Central memory CD8-positive, alpha-beta T cell (primary cell): ENCODE data around the gene SEZ6.

ENCODE experiments used
- ATAC-seq: fragments of 150-1000 bp; cut with Tn5 transposase; replicated peaks from 2 replicates; pipeline ENCODE4 v1.10.0; 2022; ENCODE audit warnings: mild to moderate bottlenecking, moderate FRiP score, moderate number of reproducible peaks; ENCODE audit not compliant: poor library complexity, severe bottlenecking; ENCODE audit errors: extremely low read depth
- DNase-seq, 2 donors: peaks; one replicate each; pipeline ENCODE4 v3.0.0; 2021; ENCODE audit warnings: low spot score in 2 of 2
- H3K27ac Mint-ChIP-seq: one replicate; pipeline ENCODE4 v1.8.0; 2022; ENCODE audit warnings: low read depth, mild to moderate bottlenecking, moderate library complexity, mixed read lengths
- H3K27me3 Mint-ChIP-seq: one replicate; pipeline ENCODE4 v1.8.0; 2022; ENCODE audit warnings: mixed read lengths
- H3K36me3 Mint-ChIP-seq: one replicate; pipeline ENCODE4 v1.8.0; 2022; ENCODE audit warnings: mild to moderate bottlenecking, moderate library complexity, mixed read lengths; ENCODE audit not compliant: insufficient read depth
- H3K4me1 Mint-ChIP-seq: one replicate; pipeline ENCODE4 v1.8.0; 2022; ENCODE audit warnings: mixed read lengths
- H3K4me3 Mint-ChIP-seq: one replicate; pipeline ENCODE4 v1.8.0; 2022; ENCODE audit warnings: mild to moderate bottlenecking, moderate library complexity, mixed read lengths
- H3K9me3 Mint-ChIP-seq: one replicate; pipeline ENCODE4 v1.8.0; 2022; ENCODE audit warnings: mixed read lengths

Gene SEZ6, protein sequence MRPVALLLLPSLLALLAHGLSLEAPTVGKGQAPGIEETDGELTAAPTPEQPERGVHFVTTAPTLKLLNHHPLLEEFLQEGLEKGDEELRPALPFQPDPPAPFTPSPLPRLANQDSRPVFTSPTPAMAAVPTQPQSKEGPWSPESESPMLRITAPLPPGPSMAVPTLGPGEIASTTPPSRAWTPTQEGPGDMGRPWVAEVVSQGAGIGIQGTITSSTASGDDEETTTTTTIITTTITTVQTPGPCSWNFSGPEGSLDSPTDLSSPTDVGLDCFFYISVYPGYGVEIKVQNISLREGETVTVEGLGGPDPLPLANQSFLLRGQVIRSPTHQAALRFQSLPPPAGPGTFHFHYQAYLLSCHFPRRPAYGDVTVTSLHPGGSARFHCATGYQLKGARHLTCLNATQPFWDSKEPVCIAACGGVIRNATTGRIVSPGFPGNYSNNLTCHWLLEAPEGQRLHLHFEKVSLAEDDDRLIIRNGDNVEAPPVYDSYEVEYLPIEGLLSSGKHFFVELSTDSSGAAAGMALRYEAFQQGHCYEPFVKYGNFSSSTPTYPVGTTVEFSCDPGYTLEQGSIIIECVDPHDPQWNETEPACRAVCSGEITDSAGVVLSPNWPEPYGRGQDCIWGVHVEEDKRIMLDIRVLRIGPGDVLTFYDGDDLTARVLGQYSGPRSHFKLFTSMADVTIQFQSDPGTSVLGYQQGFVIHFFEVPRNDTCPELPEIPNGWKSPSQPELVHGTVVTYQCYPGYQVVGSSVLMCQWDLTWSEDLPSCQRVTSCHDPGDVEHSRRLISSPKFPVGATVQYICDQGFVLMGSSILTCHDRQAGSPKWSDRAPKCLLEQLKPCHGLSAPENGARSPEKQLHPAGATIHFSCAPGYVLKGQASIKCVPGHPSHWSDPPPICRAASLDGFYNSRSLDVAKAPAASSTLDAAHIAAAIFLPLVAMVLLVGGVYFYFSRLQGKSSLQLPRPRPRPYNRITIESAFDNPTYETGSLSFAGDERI

DNA sequence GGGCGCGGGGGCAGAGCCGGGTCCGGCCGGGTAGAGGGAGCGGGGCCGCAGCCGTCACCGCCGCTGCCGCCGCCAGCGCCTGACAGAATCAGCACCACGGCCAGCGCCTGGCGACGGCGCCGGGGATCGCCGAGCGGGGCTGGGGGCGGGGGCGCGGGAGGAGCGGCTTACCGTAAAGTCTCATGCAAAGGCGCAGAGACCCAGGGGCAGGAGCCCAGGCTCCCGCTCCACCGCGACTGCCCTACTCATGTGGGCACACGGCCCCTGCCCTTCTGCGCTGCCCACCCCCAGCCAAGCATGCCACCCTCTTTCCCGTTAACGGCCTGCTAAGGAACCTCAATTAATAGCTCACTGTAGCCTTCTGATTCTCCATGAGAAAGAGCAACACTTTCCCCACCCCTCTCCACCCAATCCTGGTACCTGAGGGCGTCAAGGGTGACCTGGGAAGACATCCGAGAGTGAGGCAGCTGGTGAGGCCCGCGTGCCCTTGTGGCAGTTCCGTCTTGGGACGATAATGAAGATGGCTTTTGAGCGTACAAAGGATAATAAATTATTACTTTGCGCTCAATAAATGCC, at the start of gene SEZ6:
TSS of gene SEZ6 (minus strand) at position 98 of the 576 bp plus-strand sequence. CDS start 164 bp downstream, outside the sequence.
- Mint-ChIP-seq H3K27ac (no peak within 1 kb of the TSS), H3K36me3 (peaks cover 1% of the 10 kb centered on the region), H3K4me1 (no peaks in the 10 kb centered on the region), H3K9me3 (no peaks in the 10 kb centered on the region), H3K4me3 (no peak within 1 kb of the TSS), H3K27me3 (peaks cover 81% of the 10 kb centered on the region)
- ATAC-seq: peak; percentile 54
- peak; percentile 20 to 40 for DNase-seq

DNA sequence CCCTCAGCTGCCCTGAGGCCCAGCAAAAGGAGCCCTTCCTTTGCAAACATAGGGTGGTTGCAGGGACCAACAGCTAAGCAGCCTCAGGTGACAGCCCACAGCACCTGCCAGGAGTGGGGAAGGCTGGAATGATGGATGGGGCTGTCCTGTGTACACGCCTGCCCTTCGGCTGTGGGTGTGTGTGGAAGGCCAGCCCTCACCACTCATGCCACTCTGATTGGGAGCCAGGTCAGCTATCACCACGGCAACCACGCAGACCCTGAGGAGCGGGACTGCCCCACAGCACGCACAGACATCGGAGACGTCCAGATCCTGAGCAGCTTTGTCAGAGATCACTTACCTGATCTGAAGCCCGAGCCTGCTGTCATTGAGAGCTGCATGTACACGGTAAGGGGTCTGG, 49.0 kb upstream of the SEZ6 start:
- Mint-ChIP-seq H3K9me3 (no peaks in the 10 kb centered on the region), H3K4me3 (no peak overlapping the region), H3K4me1 (no peaks in the 10 kb centered on the region), H3K27ac (no peak overlapping the region), H3K27me3 (peaks cover 14% of the 10 kb centered on the region), H3K36me3 (no peaks in the 10 kb centered on the region)
- DNase-seq (no peak), ATAC-seq (no peak)

DNA sequence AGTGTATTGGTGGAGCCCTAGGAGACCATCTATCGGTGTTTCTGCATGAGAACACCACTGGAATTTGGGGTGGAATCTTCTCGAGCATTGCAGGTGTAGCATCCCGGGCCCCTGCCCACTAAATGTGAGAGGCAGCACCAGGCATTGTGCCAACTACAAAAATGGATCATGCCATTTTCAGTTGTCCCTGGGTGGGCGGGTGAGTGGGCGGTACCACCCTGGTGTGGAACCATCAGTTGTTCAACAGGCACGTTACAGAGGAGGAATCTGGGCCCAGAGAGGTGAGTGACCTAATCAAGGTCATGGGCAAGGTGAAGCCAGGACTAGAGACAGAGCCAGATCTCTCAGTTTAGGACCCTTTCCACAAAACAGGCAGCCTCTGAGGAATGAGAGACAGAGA, 45.9 kb upstream of the SEZ6 start:
- Mint-ChIP-seq H3K27me3 (peaks cover 42% of the 10 kb centered on the region), H3K4me1 (no peaks in the 10 kb centered on the region), H3K36me3 (no peaks in the 10 kb centered on the region), H3K9me3 (no peaks in the 10 kb centered on the region), H3K4me3 (no peak overlapping the region), H3K27ac (no peak overlapping the region)
- ATAC-seq (no peak), DNase-seq (no peak)

DNA sequence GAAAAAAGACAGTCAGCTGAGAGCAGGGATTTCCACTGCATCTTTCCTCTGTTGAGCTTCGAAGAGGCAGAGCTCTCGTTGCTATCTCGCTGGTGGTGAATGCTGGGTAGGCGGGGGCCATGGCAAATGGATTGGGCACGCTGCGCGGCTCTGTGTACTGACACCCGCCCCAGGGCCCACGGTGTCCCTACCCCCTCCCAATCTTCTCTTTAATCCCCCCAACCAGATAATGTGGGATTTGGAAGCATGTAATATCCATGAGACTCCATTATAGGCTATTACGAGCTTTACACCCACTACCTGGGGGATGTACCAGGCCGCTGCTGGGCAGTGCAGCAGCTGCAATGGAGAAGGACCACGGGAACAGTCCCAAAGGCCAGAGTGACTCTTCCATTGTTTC, 45.4 kb upstream of the SEZ6 start:
- Mint-ChIP-seq H3K4me1 (no peaks in the 10 kb centered on the region), H3K27ac (no peak overlapping the region), H3K9me3 (no peaks in the 10 kb centered on the region), H3K36me3 (no peaks in the 10 kb centered on the region), H3K4me3 (no peak overlapping the region), H3K27me3 (peaks cover 48% of the 10 kb centered on the region)
- no peak for ATAC-seq
- DNase-seq: no peak

DNA sequence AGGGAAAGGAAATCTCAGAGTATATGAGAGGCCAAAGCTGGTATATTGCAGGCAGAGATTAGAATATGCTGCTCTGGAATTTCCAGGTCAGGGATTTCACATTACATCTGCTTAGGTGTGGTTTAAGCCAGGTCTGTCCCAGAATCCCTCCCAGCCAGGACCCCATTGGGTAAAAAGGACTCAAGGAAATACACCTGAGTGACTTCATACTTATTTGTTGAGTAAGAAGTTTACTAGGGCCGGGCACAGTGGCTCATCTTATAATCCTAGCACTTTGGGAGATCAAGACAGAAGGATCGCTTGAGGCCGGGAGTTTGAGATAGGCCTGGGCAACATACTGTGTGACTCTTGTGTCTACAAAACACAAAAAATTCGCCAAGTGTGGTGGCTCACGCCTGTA, 44.3 kb upstream of the SEZ6 start:
- Mint-ChIP-seq H3K4me1 (no peaks in the 10 kb centered on the region), H3K4me3 (no peak overlapping the region), H3K27ac (no peak overlapping the region), H3K27me3 (peaks cover 56% of the 10 kb centered on the region), H3K36me3 (no peaks in the 10 kb centered on the region), H3K9me3 (no peaks in the 10 kb centered on the region)
- ATAC-seq (no peak), DNase-seq (no peak)

DNA sequence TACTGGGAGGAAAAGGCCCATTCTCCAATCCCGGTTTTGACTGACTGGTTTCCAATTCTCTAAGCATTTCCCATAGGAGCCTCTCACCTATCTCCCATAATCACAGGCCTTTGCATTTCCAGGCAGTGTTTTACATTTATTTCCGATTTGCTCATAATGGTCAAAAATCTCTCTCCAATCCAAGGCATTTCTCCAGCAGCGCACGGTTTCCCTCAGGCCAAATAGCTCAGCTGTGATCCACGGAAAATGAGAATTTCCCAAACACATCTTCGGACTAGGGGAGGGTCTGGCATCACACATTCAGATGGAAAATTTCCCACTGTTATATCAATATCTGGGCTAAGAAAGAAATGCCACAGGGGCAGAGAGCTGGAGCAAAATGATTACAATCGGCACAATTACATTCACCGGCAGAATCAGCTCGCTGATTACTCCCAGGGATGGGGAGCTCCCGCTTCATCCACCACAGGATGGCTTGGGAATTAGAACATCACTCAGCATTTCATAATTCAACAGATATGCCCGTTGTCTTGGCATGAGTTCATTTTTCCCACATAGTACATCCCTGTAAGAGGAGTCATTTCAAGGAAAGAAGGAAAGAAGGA, 43.8 kb upstream of the SEZ6 start:
- H3K27ac Mint-ChIP-seq: no peak overlapping the region
- H3K4me1 Mint-ChIP-seq: no peaks in the 10 kb centered on the region
- no peaks in the 10 kb centered on the region for H3K9me3 Mint-ChIP-seq
- no peaks in the 10 kb centered on the region for H3K36me3 Mint-ChIP-seq
- H3K27me3 Mint-ChIP-seq: peaks cover 59% of the 10 kb centered on the region
- ATAC-seq (no peak), DNase-seq (no peak)
- no peak overlapping the region for H3K4me3 Mint-ChIP-seq

DNA sequence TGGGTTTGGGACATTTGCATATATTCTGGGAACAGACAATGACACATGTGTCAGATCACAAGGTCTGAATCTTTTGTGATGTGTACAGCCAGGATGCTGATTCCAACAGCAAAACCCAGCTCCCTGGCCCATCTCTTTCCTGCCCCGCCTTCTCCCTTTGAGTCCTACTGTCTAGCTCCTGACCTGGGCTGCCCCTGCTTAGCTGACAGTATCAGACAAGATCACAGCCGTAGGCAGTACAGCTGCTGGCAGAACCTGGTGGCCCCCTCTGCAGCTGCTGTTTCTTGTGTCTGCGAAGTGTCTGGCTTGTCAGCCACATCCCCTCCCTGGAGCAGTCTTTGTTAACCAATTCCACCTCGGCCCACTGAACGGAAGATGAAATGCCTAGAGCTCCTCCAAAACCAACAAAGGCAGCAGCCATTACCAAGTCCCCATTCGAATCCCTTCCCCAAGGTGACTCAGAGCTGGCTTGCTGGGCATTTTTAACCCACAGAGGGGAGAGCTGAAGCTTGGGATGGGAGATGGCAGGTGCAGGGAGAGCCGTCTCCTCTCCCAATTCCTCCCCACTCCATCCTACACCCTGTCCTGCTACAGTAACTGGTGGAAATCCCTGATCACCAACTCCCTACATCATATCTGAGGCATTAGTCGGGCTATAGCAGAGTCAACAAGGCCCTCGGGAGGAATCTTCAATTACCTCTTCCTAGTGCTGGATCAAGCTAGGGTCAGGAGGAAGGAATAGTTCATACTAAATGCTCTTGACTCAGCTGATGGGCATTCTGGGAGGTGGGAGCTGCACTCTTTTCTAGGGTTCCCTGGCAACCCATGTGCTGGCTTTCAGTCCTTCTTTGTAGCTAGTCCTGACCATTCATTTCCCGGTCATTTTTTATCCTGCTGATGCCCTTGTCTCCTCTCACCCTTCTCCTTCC, 42.9 kb upstream of the SEZ6 start:
- Mint-ChIP-seq H3K36me3 (no peaks in the 10 kb centered on the region), H3K4me1 (no peaks in the 10 kb centered on the region), H3K9me3 (no peaks in the 10 kb centered on the region), H3K27ac (no peak overlapping the region), H3K4me3 (no peak overlapping the region), H3K27me3 (peaks cover 64% of the 10 kb centered on the region)
- no peak for DNase-seq
- no peak for ATAC-seq

DNA sequence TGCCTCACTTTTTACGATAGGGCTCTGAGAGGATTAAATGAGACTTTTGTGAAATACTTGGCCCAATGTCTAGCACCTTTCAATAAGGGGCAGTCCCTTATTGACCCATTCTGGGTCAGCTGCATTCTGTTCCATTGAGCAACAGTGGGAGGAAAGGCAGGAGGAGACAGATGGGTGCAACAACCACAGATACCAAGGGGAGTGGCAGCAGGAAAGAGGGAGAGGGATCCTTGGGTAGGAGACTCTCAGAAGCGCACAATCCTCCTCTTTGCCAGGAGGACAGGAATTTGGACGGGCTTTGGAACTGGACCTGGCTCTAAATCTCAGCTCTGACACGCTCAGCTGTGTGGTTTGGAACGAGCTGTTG, 40.6 kb upstream of the SEZ6 start:
- no peak for ATAC-seq
- H3K36me3 Mint-ChIP-seq: no peaks in the 10 kb centered on the region
- no peak for DNase-seq
- H3K9me3 Mint-ChIP-seq: no peaks in the 10 kb centered on the region
- H3K4me1 Mint-ChIP-seq: peaks cover 7% of the 10 kb centered on the region
- H3K27me3 Mint-ChIP-seq: peaks cover 79% of the 10 kb centered on the region
- no peak overlapping the region for H3K4me3 Mint-ChIP-seq
- H3K27ac Mint-ChIP-seq: no peak overlapping the region

DNA sequence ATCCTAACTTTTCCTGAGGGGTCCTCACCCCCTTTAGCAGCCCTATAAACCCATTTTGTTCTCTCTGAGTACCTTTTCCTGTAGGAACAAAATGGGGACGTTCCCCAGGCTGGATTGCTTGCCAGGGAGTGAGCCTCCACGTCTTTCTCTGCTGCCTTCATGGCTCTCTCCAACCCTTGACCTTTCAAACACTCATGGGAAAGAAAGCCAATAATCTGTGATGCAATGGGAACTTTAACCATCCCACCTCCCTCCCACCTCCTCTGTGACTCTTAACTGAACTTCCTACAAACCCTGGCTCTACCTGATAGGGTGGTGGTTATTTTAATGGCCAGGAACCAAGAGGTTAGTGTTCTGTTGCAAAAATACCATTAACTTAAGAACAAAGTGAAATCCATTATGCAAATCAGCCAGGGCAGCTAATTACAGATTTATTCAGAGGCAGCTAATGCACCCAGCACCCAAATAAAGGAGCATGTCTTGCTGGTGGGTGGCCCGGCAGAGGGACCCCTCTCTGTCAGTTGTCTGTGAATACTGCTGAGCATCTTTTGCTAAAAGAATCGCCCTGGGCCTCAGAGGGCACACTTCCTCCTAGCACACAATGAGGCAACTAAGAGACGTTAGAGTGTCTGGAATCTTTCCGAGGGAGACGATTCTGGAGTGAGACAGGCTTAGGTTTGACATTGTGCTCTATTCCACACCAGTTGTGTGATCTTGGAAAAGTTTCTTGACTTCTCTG, 40.1 kb upstream of the SEZ6 start:
- H3K9me3 Mint-ChIP-seq: no peaks in the 10 kb centered on the region
- H3K36me3 Mint-ChIP-seq: no peaks in the 10 kb centered on the region
- no peak overlapping the region for H3K4me3 Mint-ChIP-seq
- ATAC-seq (no peak), DNase-seq (no peak)
- peaks cover 7% of the 10 kb centered on the region for H3K4me1 Mint-ChIP-seq
- H3K27ac Mint-ChIP-seq: no peak overlapping the region
- peaks cover 79% of the 10 kb centered on the region for H3K27me3 Mint-ChIP-seq

DNA sequence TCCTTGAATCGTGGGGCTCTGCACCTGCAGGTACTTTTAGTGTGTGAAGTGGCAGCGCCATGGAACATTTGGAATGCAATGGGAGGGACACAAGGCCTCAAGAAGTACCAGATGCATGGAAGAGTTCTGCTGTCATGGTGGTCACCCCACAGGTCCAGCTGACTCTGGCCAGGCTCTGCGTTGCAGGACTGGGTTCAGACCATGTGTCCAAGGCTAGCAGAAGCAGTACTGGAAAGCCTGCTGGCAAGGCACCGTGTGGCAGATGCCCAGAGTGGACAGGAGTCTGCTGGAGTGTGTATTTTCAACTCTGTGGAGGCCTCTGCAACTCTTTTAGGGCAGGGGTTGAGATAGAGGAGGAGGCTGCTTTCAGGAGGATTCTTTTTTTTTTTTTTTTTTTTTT, 39.2 kb upstream of the SEZ6 start:
- H3K4me3 Mint-ChIP-seq: no peak overlapping the region

DNA sequence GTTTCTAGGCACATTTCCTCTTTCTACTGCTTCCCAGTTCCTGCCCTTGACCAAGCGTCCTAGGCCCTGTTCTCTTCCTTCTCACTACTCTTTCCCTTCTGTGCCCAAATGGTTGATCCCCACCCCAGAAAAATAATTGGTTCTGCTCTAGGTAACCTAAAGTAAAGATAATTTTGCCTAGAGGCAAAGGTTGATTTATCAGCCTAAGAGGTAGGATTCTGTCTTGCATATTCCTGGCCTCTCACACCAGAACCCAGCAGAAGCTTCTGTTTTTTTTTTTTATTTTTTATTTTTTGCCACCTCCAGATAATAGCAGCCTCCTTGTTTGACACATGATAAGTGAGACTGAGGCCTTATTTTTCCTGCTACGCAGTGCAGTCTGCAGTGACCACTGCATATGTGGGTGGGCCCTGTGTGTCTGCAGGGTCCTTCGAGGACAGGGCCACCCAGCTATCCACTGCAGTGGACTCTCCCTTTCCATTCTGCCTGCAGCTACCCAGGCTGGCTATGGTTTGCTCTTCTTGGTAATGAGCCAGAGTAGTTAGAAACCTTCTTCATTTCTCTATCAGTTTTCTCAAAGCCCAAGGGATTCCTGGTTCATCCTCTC, 37.8 kb upstream of the SEZ6 start:
- no peak for ATAC-seq

More for the DNA sequence above, 39.2 kb upstream of the SEZ6 start:
- Mint-ChIP-seq H3K36me3 (no peaks in the 10 kb centered on the region), H3K27ac (no peak overlapping the region), H3K4me1 (peaks cover 7% of the 10 kb centered on the region), H3K27me3 (peaks cover 77% of the 10 kb centered on the region), H3K9me3 (no peaks in the 10 kb centered on the region)
- ATAC-seq (no peak), DNase-seq (no peak)

More for the DNA sequence above, 37.8 kb upstream of the SEZ6 start:
- no peak for DNase-seq
- Mint-ChIP-seq H3K27ac (no peak overlapping the region), H3K4me1 (peaks cover 7% of the 10 kb centered on the region), H3K36me3 (peaks cover 2% of the 10 kb centered on the region), H3K9me3 (no peaks in the 10 kb centered on the region), H3K4me3 (no peak overlapping the region), H3K27me3 (peaks cover 63% of the 10 kb centered on the region)
